GM12892 (cell line): ENCODE data around the gene PRSS27.

Source experiments
- POLR2A ChIP-seq: IDR thresholded peaks from 2 replicates; pipeline ENCODE4 v1.6.1; 2011; ENCODE audit warnings: low read depth, low read length, control low read depth
- POLR2AphosphoS5 ChIP-seq: IDR thresholded peaks from 2 replicates; pipeline ENCODE4 v1.6.1; 2011; ENCODE audit warnings: low read depth, low read length, control low read depth
- TAF1 ChIP-seq: IDR thresholded peaks from 2 replicates; pipeline ENCODE4 v1.6.1; 2011; ENCODE audit warnings: low read depth, mild to moderate bottlenecking, control low read depth, low read length, borderline replicate concordance

DNA sequence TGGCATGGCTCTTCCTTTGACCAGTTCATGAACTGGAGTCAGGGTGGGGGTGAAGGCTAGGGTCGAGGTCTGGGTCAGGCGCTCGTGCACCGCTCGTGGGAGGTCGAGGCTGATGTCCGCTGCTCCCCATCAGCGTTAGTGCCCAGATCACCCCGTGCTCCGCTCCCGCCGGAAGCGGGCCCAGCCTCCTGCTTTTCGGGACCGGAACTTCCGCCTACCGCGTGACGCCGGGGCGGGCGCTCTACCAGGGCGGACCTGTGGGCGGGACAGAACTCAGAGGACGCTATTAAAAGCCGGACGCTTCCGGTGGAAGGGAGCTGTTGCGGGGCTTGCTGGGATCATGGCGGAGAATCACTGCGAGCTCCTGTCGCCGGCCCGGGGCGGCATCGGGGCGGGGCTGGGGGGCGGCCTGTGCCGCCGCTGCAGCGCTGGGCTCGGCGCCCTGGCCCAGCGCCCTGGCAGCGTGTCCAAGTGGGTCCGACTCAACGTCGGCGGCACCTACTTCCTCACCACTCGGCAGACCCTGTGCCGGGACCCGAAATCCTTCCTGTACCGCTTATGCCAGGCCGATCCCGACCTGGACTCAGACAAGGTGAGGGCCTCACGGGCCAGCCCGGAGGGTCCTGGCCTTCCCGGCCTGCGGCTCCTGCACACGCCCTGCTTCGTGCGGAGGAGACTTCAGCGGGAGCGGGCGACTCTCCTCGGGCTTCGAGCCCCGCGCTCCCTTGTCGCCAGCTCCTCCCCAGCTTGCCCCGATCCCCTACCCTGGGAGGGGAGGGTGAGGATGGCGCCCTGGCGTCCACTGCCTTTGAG lies 37.6 kb downstream of the PRSS27 start, which contains the start of gene KCTD5:
- TF ChIP-seq POLR2A (peak; percentile 95), POLR2AphosphoS5 (peak; percentile 94), TAF1 (peak; percentile 95)
